ENCODE data around the gene ENDOD1. TPM values are rescaled to one million over a fixed set of nuclear protein-coding genes. Genes with fewer than 3 reads are reported as not detected.

Gene ENDOD1
- total RNA-seq, 1 experiment from 2014 or later = 12.8 TPM

- Histone ChIP-seq H3K9ac (ENCODE audit: low read length) (no peak overlapping the region), H3K9me2 (replicated peaks; ENCODE audit: insufficient read depth, low read length) (no peaks in the 10 kb centered on the region), H3K4me3 (ENCODE audit: low read length) (no peak overlapping the region), H3K4me1 (ENCODE audit: low read length) (0 out of 2 replicates have a peak, but pooled peaks cover 2% of the 10 kb centered on the region), H2AFZ (ENCODE audit: low read length) (no peak overlapping the region), H3K27me3 (ENCODE audit: low read length) (0 out of 2 replicates have a peak, but pooled peaks cover 3% of the 10 kb centered on the region), H4K20me1 (ENCODE audit: insufficient read depth, low read depth, low read length) (no peaks in the 10 kb centered on the region), H3K36me3 (ENCODE audit: insufficient read depth, low read length) (no peaks in the 10 kb centered on the region), H3K27ac (ENCODE audit: low read length) (no peak overlapping the region), H3K79me2 (ENCODE audit: low read length) (no peaks in the 10 kb centered on the region), H3K9me3 (ENCODE audit: low read length) (no peaks in the 10 kb centered on the region), H3K4me2 (ENCODE audit: low read depth, low read length, poor library complexity, severe bottlenecking) (no peak overlapping the region)
- no peak for DNase-seq
Measured at GRCh38 chr11:95081412-95081811, 8.2 kb upstream of the ENDOD1 start.

- Histone ChIP-seq H3K4me3 (ENCODE audit: low read length) (no peak overlapping the region), H4K20me1 (ENCODE audit: insufficient read depth, low read depth, low read length) (no peaks in the 10 kb centered on the region), H2AFZ (ENCODE audit: low read length) (no peak overlapping the region), H3K9me3 (ENCODE audit: low read length) (no peaks in the 10 kb centered on the region), H3K36me3 (ENCODE audit: insufficient read depth, low read length) (no peaks in the 10 kb centered on the region), H3K4me2 (ENCODE audit: low read depth, low read length, poor library complexity, severe bottlenecking) (no peak overlapping the region), H3K4me1 (ENCODE audit: low read length) (no peaks in the 10 kb centered on the region), H3K9ac (ENCODE audit: low read length) (no peak overlapping the region), H3K27ac (ENCODE audit: low read length) (no peak overlapping the region), H3K27me3 (ENCODE audit: low read length) (0 out of 2 replicates have a peak, but pooled peaks cover 3% of the 10 kb centered on the region), H3K79me2 (ENCODE audit: low read length) (no peaks in the 10 kb centered on the region), H3K9me2 (replicated peaks; ENCODE audit: insufficient read depth, low read length) (no peaks in the 10 kb centered on the region)
- DNase-seq = no peak
Measured at GRCh38 chr11:95082576-95083001, 7.1 kb upstream of the ENDOD1 start.

DNA sequence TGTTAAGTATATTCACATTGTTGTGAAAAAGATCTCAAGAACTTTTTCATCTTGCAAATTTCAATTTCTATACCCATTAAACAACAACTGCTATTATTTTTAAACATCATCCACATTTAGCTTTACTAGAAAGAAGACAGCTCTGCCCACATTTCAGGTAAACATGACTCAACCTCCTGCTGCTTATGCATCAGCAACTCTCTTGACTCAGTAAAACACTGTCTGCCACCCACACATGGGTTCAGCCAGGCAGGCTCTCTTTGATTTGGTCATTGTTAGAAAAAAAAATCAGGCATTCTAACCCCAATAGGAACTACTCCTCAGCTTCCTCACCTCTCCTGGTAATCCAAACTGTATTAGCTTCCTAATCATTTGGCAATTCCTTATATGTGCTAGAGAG, 5.1 kb upstream of the ENDOD1 start:
- H3K4me1 ChIP-seq (ENCODE audit: low read length) = peaks cover 8% of the 10 kb centered on the region
- H3K9me2 ChIP-seq (replicated peaks; ENCODE audit: insufficient read depth, low read length) = no peaks in the 10 kb centered on the region
- H3K79me2 ChIP-seq (ENCODE audit: low read length) = no peaks in the 10 kb centered on the region
- H3K4me3 ChIP-seq (ENCODE audit: low read length) = no peak overlapping the region
- H3K27ac ChIP-seq (ENCODE audit: low read length) = no peak overlapping the region
- H3K4me2 ChIP-seq (ENCODE audit: low read depth, low read length, poor library complexity, severe bottlenecking) = no peak overlapping the region
- H3K36me3 ChIP-seq (ENCODE audit: insufficient read depth, low read length) = no peaks in the 10 kb centered on the region
- no peak overlapping the region for H2AFZ ChIP-seq (ENCODE audit: low read length)
- no peak overlapping the region for H3K9ac ChIP-seq (ENCODE audit: low read length)
- no peak for DNase-seq
- H3K27me3 ChIP-seq (ENCODE audit: low read length) = 0 out of 2 replicates have a peak, but pooled peaks cover 3% of the 10 kb centered on the region
- no peaks in the 10 kb centered on the region for H3K9me3 ChIP-seq (ENCODE audit: low read length)
- no peaks in the 10 kb centered on the region for H4K20me1 ChIP-seq (ENCODE audit: insufficient read depth, low read depth, low read length)

DNA sequence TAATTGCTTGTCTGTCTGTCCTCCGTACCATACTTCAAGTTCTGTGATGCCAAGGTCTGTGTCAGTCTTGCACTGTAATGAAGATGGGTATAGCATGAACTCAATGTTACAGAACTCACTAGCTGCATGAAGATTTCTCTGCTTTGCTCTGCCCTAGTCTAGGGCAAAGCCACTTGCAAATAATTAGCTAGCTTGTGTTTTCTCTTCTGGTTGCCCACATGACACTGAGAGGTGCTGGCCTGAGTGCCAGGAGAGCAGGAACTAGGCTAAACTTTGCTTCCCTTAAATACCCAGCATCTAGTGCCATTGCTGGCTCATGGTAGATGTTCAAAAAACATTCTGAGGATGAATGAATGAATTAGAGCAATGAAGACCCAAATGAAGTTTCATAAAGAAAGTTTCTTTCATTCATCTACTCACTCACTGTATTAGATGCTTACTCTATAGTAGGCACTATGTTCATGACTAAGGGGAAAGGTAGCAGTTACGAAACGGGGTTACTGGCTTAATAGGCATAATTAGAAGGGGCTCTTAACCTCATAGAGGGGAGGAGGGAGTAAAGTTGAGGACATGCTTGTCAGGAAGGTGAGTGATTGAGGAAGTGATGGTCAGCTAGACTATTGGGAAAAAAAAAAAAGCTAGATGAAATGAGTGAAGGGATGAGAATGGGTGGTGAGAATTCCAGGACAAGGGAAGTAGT, 4.4 kb upstream of the ENDOD1 start:
- no peak overlapping the region for H3K27ac ChIP-seq (ENCODE audit: low read length)
- no peaks in the 10 kb centered on the region for H3K9me2 ChIP-seq (replicated peaks; ENCODE audit: insufficient read depth, low read length)
- H2AFZ ChIP-seq (ENCODE audit: low read length) = no peak overlapping the region
- no peaks in the 10 kb centered on the region for H4K20me1 ChIP-seq (ENCODE audit: insufficient read depth, low read depth, low read length)
- no peak overlapping the region for H3K9ac ChIP-seq (ENCODE audit: low read length)
- no peak overlapping the region for H3K4me2 ChIP-seq (ENCODE audit: low read depth, low read length, poor library complexity, severe bottlenecking)
- no peak for DNase-seq
- no peak overlapping the region for H3K4me3 ChIP-seq (ENCODE audit: low read length)
- H3K9me3 ChIP-seq (ENCODE audit: low read length) = no peaks in the 10 kb centered on the region
- H3K4me1 ChIP-seq (ENCODE audit: low read length) = peaks cover 10% of the 10 kb centered on the region
- 0 out of 2 replicates have a peak, but pooled peaks cover 3% of the 10 kb centered on the region for H3K27me3 ChIP-seq (ENCODE audit: low read length)
- H3K36me3 ChIP-seq (ENCODE audit: insufficient read depth, low read length) = no peaks in the 10 kb centered on the region
- no peaks in the 10 kb centered on the region for H3K79me2 ChIP-seq (ENCODE audit: low read length)

DNA sequence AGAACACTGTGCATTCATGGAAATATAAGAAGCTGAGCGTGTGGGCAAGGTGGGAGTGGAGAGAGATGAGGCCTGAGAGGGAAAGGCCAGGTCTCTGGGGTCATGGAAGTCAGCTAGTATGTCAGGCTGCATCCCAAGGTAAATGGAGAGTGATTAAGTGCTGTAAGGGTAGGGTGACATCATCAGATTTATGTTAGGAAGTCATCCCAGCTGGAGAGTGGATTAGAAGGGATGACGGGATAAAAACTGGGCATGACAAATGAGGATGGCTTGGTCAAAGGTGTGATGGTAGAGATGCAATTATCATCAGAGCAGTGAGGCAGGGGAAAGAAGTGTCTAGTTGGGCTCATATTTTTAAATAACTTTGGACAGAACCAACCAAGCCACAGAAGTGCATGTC, 3.5 kb upstream of the ENDOD1 start:
- H3K9me3 ChIP-seq (ENCODE audit: low read length) = no peaks in the 10 kb centered on the region
- H3K4me1 ChIP-seq (ENCODE audit: low read length) = peaks cover 18% of the 10 kb centered on the region
- H3K9me2 ChIP-seq (replicated peaks; ENCODE audit: insufficient read depth, low read length) = no peaks in the 10 kb centered on the region
- no peaks in the 10 kb centered on the region for H4K20me1 ChIP-seq (ENCODE audit: insufficient read depth, low read depth, low read length)
- H3K4me2 ChIP-seq (ENCODE audit: low read depth, low read length, poor library complexity, severe bottlenecking) = no peak overlapping the region
- no peaks in the 10 kb centered on the region for H3K79me2 ChIP-seq (ENCODE audit: low read length)
- no peak overlapping the region for H3K27ac ChIP-seq (ENCODE audit: low read length)
- no peak overlapping the region for H3K9ac ChIP-seq (ENCODE audit: low read length)
- no peaks in the 10 kb centered on the region for H3K36me3 ChIP-seq (ENCODE audit: insufficient read depth, low read length)
- no peak overlapping the region for H2AFZ ChIP-seq (ENCODE audit: low read length)
- DNase-seq = no peak
- 0 out of 2 replicates have a peak, but pooled peaks cover 3% of the 10 kb centered on the region for H3K27me3 ChIP-seq (ENCODE audit: low read length)
- H3K4me3 ChIP-seq (ENCODE audit: low read length) = no peak overlapping the region

- no peak overlapping the region for H3K27ac ChIP-seq (ENCODE audit: low read length)
- H3K9me2 ChIP-seq (replicated peaks; ENCODE audit: insufficient read depth, low read length) = no peaks in the 10 kb centered on the region
- DNase-seq = no peak
- no peaks in the 10 kb centered on the region for H3K79me2 ChIP-seq (ENCODE audit: low read length)
- H3K9me3 ChIP-seq (ENCODE audit: low read length) = no peaks in the 10 kb centered on the region
- H2AFZ ChIP-seq (ENCODE audit: low read length) = no peak overlapping the region
- 0 out of 2 replicates have a peak, but pooled peaks cover 3% of the 10 kb centered on the region for H3K27me3 ChIP-seq (ENCODE audit: low read length)
- H3K9ac ChIP-seq (ENCODE audit: low read length) = no peak overlapping the region
- H3K36me3 ChIP-seq (ENCODE audit: insufficient read depth, low read length) = no peaks in the 10 kb centered on the region
- no peaks in the 10 kb centered on the region for H4K20me1 ChIP-seq (ENCODE audit: insufficient read depth, low read depth, low read length)
- no peak overlapping the region for H3K4me2 ChIP-seq (ENCODE audit: low read depth, low read length, poor library complexity, severe bottlenecking)
- no peak overlapping the region for H3K4me3 ChIP-seq (ENCODE audit: low read length)
- H3K4me1 ChIP-seq (ENCODE audit: low read length) = peaks cover 18% of the 10 kb centered on the region
Measured at GRCh38 chr11:95086836-95087570, 2.6 kb upstream of the ENDOD1 start.

- peak overlapping the region; percentile 79 for H3K4me3 ChIP-seq (ENCODE audit: low read length)
- peak overlapping the region; percentile 92 for H3K4me2 ChIP-seq (ENCODE audit: low read depth, low read length, poor library complexity, severe bottlenecking)
- no peak overlapping the region for H3K27ac ChIP-seq (ENCODE audit: low read length)
- no peaks in the 10 kb centered on the region for H4K20me1 ChIP-seq (ENCODE audit: insufficient read depth, low read depth, low read length)
- DNase-seq = no peak
- H3K9ac ChIP-seq (ENCODE audit: low read length) = peak overlapping the region; percentile 77
- H3K9me3 ChIP-seq (ENCODE audit: low read length) = no peaks in the 10 kb centered on the region
- peaks cover 32% of the 10 kb centered on the region for H3K4me1 ChIP-seq (ENCODE audit: low read length)
- H3K79me2 ChIP-seq (ENCODE audit: low read length) = no peaks in the 10 kb centered on the region
- peak overlapping the region; percentile 93 for H2AFZ ChIP-seq (ENCODE audit: low read length)
- H3K27me3 ChIP-seq (ENCODE audit: low read length) = no peaks in the 10 kb centered on the region
- no peaks in the 10 kb centered on the region for H3K9me2 ChIP-seq (replicated peaks; ENCODE audit: insufficient read depth, low read length)
- no peaks in the 10 kb centered on the region for H3K36me3 ChIP-seq (ENCODE audit: insufficient read depth, low read length)
Measured at GRCh38 chr11:95088946-95089619, 563 bp upstream of the ENDOD1 start.

- H3K27me3 ChIP-seq (ENCODE audit: low read length) = no peaks in the 10 kb centered on the region
- peaks cover 57% of the 10 kb centered on the region for H3K4me1 ChIP-seq (ENCODE audit: low read length)
- no peak overlapping the region for H2AFZ ChIP-seq (ENCODE audit: low read length)
- no peaks in the 10 kb centered on the region for H4K20me1 ChIP-seq (ENCODE audit: insufficient read depth, low read depth, low read length)
- H3K9me2 ChIP-seq (replicated peaks; ENCODE audit: insufficient read depth, low read length) = no peaks in the 10 kb centered on the region
- H3K4me3 ChIP-seq (ENCODE audit: low read length) = no peak overlapping the region
- H3K36me3 ChIP-seq (ENCODE audit: insufficient read depth, low read length) = no peaks in the 10 kb centered on the region
- H3K27ac ChIP-seq (ENCODE audit: low read length) = no peak overlapping the region
- H3K4me2 ChIP-seq (ENCODE audit: low read depth, low read length, poor library complexity, severe bottlenecking) = no peak overlapping the region
- H3K9me3 ChIP-seq (ENCODE audit: low read length) = no peaks in the 10 kb centered on the region
- DNase-seq = no peak
- no peaks in the 10 kb centered on the region for H3K79me2 ChIP-seq (ENCODE audit: low read length)
- no peak overlapping the region for H3K9ac ChIP-seq (ENCODE audit: low read length)
Measured at GRCh38 chr11:95091663-95092180, 2.1 kb downstream of the ENDOD1 start.
